A204.1 (cell line): ENCODE measurements around the gene PEX14.
"Not testable (repeated sequence)": the region's sequence is repeated elsewhere in the genome, so short reads cannot be mapped to it uniquely, and the experiment has no call there.

Experiments used
- FAIRE-seq: peaks from 2 replicates; lab custom pipeline; 2012; peaks lifted over from hg19 to GRCh38; lab: Jason Lieb, UNC

The PEX14 gene

GRCh38 chr1:10474613-10475507, at the start of gene PEX14:
Gene PEX14, plus strand, starts transcription at chr1:10474950. Its CDS starts 17 bp downstream, at chr1:10474967.
- FAIRE-seq, result peak; percentile 70

GRCh38 chr1:10425826-10426534, 48.8 kb upstream of the PEX14 start:
- FAIRE-seq, result not testable (repeated sequence)

- FAIRE-seq, result not testable (repeated sequence)
These were observed 48.3 kb upstream of the PEX14 start for GRCh38 chr1:10426535-10426848.

GRCh38 chr1:10428984-10429383, 45.8 kb upstream of the PEX14 start:
- no peak for FAIRE-seq

- no peak for FAIRE-seq
These were observed 44.9 kb upstream of the PEX14 start for GRCh38 chr1:10429868-10430215.

- no peak for FAIRE-seq
These were observed 44.3 kb upstream of the PEX14 start, which contains the start of gene CENPS for GRCh38 chr1:10430216-10431069. Gene CENPS, plus strand, starts transcription at chr1:10430433. Its CDS starts 85 bp downstream, at chr1:10430518.

GRCh38 chr1:10431070-10431730, 43.5 kb upstream of the PEX14 start:
- FAIRE-seq, result no peak

- no peak for FAIRE-seq
These were observed 41.6 kb upstream of the PEX14 start for GRCh38 chr1:10432910-10433700.

GRCh38 chr1:10433790-10434189, 41.0 kb upstream of the PEX14 start:
- FAIRE-seq, result no peak

GRCh38 chr1:10434590-10434989, 40.2 kb upstream of the PEX14 start:
- FAIRE-seq, result no peak

GRCh38 chr1:10437052-10437451, 37.7 kb upstream of the PEX14 start:
- no peak for FAIRE-seq

GRCh38 chr1:10438677-10439163, 36.0 kb upstream of the PEX14 start:
- no peak for FAIRE-seq

- no peak for FAIRE-seq
These were observed 34.4 kb upstream of the PEX14 start for GRCh38 chr1:10440305-10440704.

- FAIRE-seq, result no peak
These were observed 34.0 kb upstream of the PEX14 start for GRCh38 chr1:10440794-10441193.

- no peak for FAIRE-seq
These were observed 30.5 kb upstream of the PEX14 start for GRCh38 chr1:10444248-10444647.

- no peak for FAIRE-seq
These were observed 29.9 kb upstream of the PEX14 start for GRCh38 chr1:10444795-10445397.

GRCh38 chr1:10446790-10447422, 27.8 kb upstream of the PEX14 start:
- no peak for FAIRE-seq

- no peak for FAIRE-seq
These were observed 25.0 kb upstream of the PEX14 start, which contains the start of gene CORT for GRCh38 chr1:10449751-10450150. Gene CORT, plus strand, starts transcription at chr1:10450031. Its CDS starts 193 bp downstream, at chr1:10450224.

GRCh38 chr1:10450156-10450814, 24.5 kb upstream of the PEX14 start:
- no peak for FAIRE-seq
